NCI-H2227 (cell line): ENCODE measurements around the gene SLC39A12.

Source experiments
- DNase-seq: peaks from one replicate; lab custom pipeline; 2025; ENCODE audit not compliant: unreplicated experiment; lab: John Stamatoyannopoulos, UW

Gene SLC39A12

GRCh38 chr10:17961551-17962422 is 10.1 kb downstream of the SLC39A12 start:
- DNase-seq: no peak

GRCh38 chr10:17963431-17963830 is 11.7 kb downstream of the SLC39A12 start:
- DNase-seq: no peak

GRCh38 chr10:17965649-17966235 is 14.0 kb downstream of the SLC39A12 start:
- DNase-seq: no peak

GRCh38 chr10:17974505-17974904 is 22.8 kb downstream of the SLC39A12 start:
- DNase-seq: no peak

GRCh38 chr10:17980846-17981565 is 29.3 kb downstream of the SLC39A12 start:
- no peak for DNase-seq

GRCh38 chr10:17981766-17982380 is 30.2 kb downstream of the SLC39A12 start:
- no peak for DNase-seq

GRCh38 chr10:17984056-17984455 is 32.3 kb downstream of the SLC39A12 start:
- DNase-seq: no peak

GRCh38 chr10:17984563-17984962 is 32.8 kb downstream of the SLC39A12 start:
- DNase-seq: no peak

- DNase-seq: no peak
Measured at GRCh38 chr10:17989908-17990767, 38.4 kb downstream of the SLC39A12 start.

GRCh38 chr10:17992266-17992665 is 40.5 kb downstream of the SLC39A12 start:
- DNase-seq: no peak

GRCh38 chr10:17993361-17993760 is 41.6 kb downstream of the SLC39A12 start:
- DNase-seq: no peak

- no peak for DNase-seq
Measured at GRCh38 chr10:18000601-18001000, 48.9 kb downstream of the SLC39A12 start.

GRCh38 chr10:18005445-18005780 is 53.7 kb downstream of the SLC39A12 start:
- DNase-seq: no peak

- DNase-seq: no peak
Measured at GRCh38 chr10:18005781-18006456, 54.2 kb downstream of the SLC39A12 start.

- no peak for DNase-seq
Measured at GRCh38 chr10:18008986-18009385, 57.3 kb downstream of the SLC39A12 start.

- DNase-seq: no peak
Measured at GRCh38 chr10:18010050-18010449, 58.3 kb downstream of the SLC39A12 start.

GRCh38 chr10:18020523-18020922 is 68.8 kb downstream of the SLC39A12 start:
- DNase-seq: no peak

- DNase-seq: no peak
Measured at GRCh38 chr10:18021725-18022480, 70.2 kb downstream of the SLC39A12 start.
